Keratinocyte (primary cell): ENCODE measurements around the gene PRKCA. TPM values are rescaled to one million over a fixed set of nuclear protein-coding genes. Genes with fewer than 3 reads are reported as not detected.
"Not testable (repeated sequence)": the region's sequence is repeated elsewhere in the genome, so short reads cannot be mapped to it uniquely, and the experiment has no call there.

Experiments used
- DNase-seq: peaks from one replicate; pipeline ENCODE4 v3.0.0-alpha.2; 2011; ENCODE audit warnings: low read depth, missing footprints, low spot score
- FAIRE-seq: peaks from 2 replicates; lab custom pipeline; 2011; peaks lifted over from hg19 to GRCh38; lab: Jason Lieb, UNC
- H2AFZ ChIP-seq: 2 replicates; pipeline ENCODE4 v1.6.0; 2012; ENCODE audit warnings: low read length, control low read depth, inconsistent platforms; ENCODE audit not compliant: control insufficient read depth
- H3K27ac ChIP-seq: 2 replicates; pipeline ENCODE4 v1.5.1; 2011; ENCODE audit warnings: low read length; ENCODE audit not compliant: control insufficient read depth, insufficient read depth
- H3K27me3 ChIP-seq: 3 replicates; pipeline ENCODE4 v1.6.0; 2011; ENCODE audit warnings: low read length; ENCODE audit not compliant: control insufficient read depth, insufficient read depth; ENCODE audit errors: extremely low read depth
- H3K36me3 ChIP-seq, 2 experiments: 2 replicates in 1 of 2; 3 replicates in 1 of 2; pipeline ENCODE4 v1.5.1; 2011; ENCODE audit warnings: low read length in 2 of 2, mild to moderate bottlenecking in 1 of 2; ENCODE audit not compliant: control insufficient read depth in 2 of 2, insufficient read depth in 2 of 2; ENCODE audit errors: extremely low read depth in 1 of 2
- H3K4me1 ChIP-seq: 3 replicates; pipeline ENCODE4 v1.5.1; 2011; ENCODE audit warnings: low read length; ENCODE audit not compliant: control insufficient read depth, insufficient read depth; ENCODE audit errors: extremely low read depth
- H3K4me2 ChIP-seq: 3 replicates; pipeline ENCODE4 v1.6.0; 2011; ENCODE audit warnings: low read depth, low read length; ENCODE audit not compliant: control insufficient read depth, insufficient read depth; ENCODE audit errors: extremely low read depth
- H3K4me3 ChIP-seq, 3 experiments: fragments of 200-600 bp in 1 of 3; sonication (generic) in 1 of 3; 2 replicates in 2 of 3; 3 replicates in 1 of 3; pipeline ENCODE4 v1.5.1; 2011 to 2016; ENCODE audit warnings: low read length in 3 of 3, mild to moderate bottlenecking in 3 of 3, control low read depth in 2 of 3, inconsistent platforms in 1 of 3, low read depth in 1 of 3, mixed read lengths in 1 of 3, mixed run types in 1 of 3, moderate library complexity in 1 of 3; ENCODE audit not compliant: control insufficient read depth in 2 of 3, insufficient read depth in 2 of 3; ENCODE audit errors: extremely low read depth in 1 of 3
- H3K79me2 ChIP-seq: 2 replicates; pipeline ENCODE4 v1.6.0; 2012; ENCODE audit warnings: low read length; ENCODE audit not compliant: control insufficient read depth, insufficient read depth
- H3K9ac ChIP-seq: 3 replicates; pipeline ENCODE4 v1.6.0; 2011; ENCODE audit warnings: low read length; ENCODE audit not compliant: control insufficient read depth, insufficient read depth; ENCODE audit errors: extremely low read depth
- H3K9me1 ChIP-seq: 3 replicates; pipeline ENCODE4 v1.6.0; 2011; ENCODE audit warnings: low read length; ENCODE audit not compliant: control insufficient read depth, insufficient read depth; ENCODE audit errors: extremely low read depth
- H3K9me3 ChIP-seq: 2 replicates; pipeline ENCODE4 v1.5.1; 2012; ENCODE audit warnings: low read depth, low read length; ENCODE audit not compliant: control insufficient read depth
- H4K20me1 ChIP-seq: 3 replicates; pipeline ENCODE4 v1.6.0; 2011; ENCODE audit warnings: low read length; ENCODE audit not compliant: control insufficient read depth, insufficient read depth; ENCODE audit errors: extremely low read depth
- CTCF ChIP-seq, 3 experiments: IDR thresholded peaks in 1 of 3; conservative IDR thresholded peaks in 1 of 3; optimal IDR thresholded peaks in 1 of 3; 2 replicates in 2 of 3; 3 replicates in 1 of 3; pipeline versions ENCODE3 to v1.5.1; 2011; ENCODE audit warnings: low read length in 3 of 3, mild to moderate bottlenecking in 3 of 3, moderate library complexity in 2 of 3, control low read depth in 1 of 3, inconsistent platforms in 1 of 3; ENCODE audit not compliant: insufficient read depth in 2 of 3; ENCODE audit errors: extremely low read depth in 1 of 3
- EZH2 ChIP-seq: IDR thresholded peaks from one replicate; pipeline ENCODE4 v1.6.1; 2012; ENCODE audit warnings: inconsistent platforms, mild to moderate bottlenecking, low read length, moderate library complexity
- dilution Hi-C: fragments of 300-500 bp; cut with MboI; formaldehyde crosslinking; loops from one replicate; pipeline ENCODE4 v1.7.0; 2020; ENCODE audit warnings: low sequenced_read_pairs; ENCODE audit not compliant: extremely low pct_ligation_motif_present
- polyA plus RNA-seq, 5 experiments: library from polyadenylated mRNA; depleted of rRNA in 3 of 5; stranded (reverse) in 3 of 5; stranded (forward) in 1 of 5; unstranded in 1 of 5; fragments of >200 nt; gene quantifications; 1 replicate in 1 of 5; 2 replicates in 3 of 5; 3 replicates in 1 of 5; pipeline versions ENCODE4 v1.2.1 to v1.2.3, GENCODE V29; 2011 to 2012; ENCODE audit warnings: missing spikeins in 2 of 5, low read depth in 1 of 5, low replicate concordance in 1 of 5

The PRKCA gene
- polyA plus RNA-seq, 1 donor (not counting 4 experiments of a cell fraction or from before 2014, with no cell fraction given), result 3.6 TPM

- H3K9me1 ChIP-seq, result no peaks in the 10 kb centered on the region
- H3K9ac ChIP-seq, result no peak overlapping the region
- no peak for TF ChIP-seq CTCF (optimal IDR thresholded peaks at IDR 0.05 in 1 of 3, IDR thresholded peaks at IDR 0.05 in 1 of 3, conservative IDR thresholded peaks at IDR 0.05 in 1 of 3; ENCODE audit: extremely low read depth in 1 of 3, insufficient read depth in 2 of 3, low read length in 3 of 3)
- TF ChIP-seq EZH2, result no peak
- H3K27me3 ChIP-seq, result no peaks in the 10 kb centered on the region
- H3K9me3 ChIP-seq, result no peaks in the 10 kb centered on the region
- no peak overlapping the region for H2AFZ ChIP-seq
- H4K20me1 ChIP-seq, result no peaks in the 10 kb centered on the region
- H3K27ac ChIP-seq, result no peak overlapping the region
- no peaks in the 10 kb centered on the region for H3K79me2 ChIP-seq
- no peak for FAIRE-seq
- no peak overlapping the region for H3K4me2 ChIP-seq
- no peaks in the 10 kb centered on the region for H3K36me3 ChIP-seq
- no peak for DNase-seq
- peaks cover 12% of the 10 kb centered on the region for H3K4me1 ChIP-seq
- dilution Hi-C loops, result no loop called here
- H3K4me3 ChIP-seq, result no peak overlapping the region
Measured at GRCh38 chr17:66345264-66345663, 42.9 kb downstream of the PRKCA start.

GRCh38 chr17:66345949-66346638 is 43.7 kb downstream of the PRKCA start:
- H3K9ac ChIP-seq, H3K4me3 ChIP-seq, H3K9me3 ChIP-seq, H3K36me3 ChIP-seq, H3K79me2 ChIP-seq, H4K20me1 ChIP-seq, DNase-seq, FAIRE-seq, dilution Hi-C loops, H2AFZ ChIP-seq, H3K27me3 ChIP-seq, H3K27ac ChIP-seq, H3K9me1 ChIP-seq, H3K4me2 ChIP-seq: not testable (repeated sequence)
- H3K4me1 ChIP-seq, result peaks cover 15% of the 10 kb centered on the region
